GM12892 (cell line): ENCODE measurements around the gene LIN7B.
"Not testable (repeated sequence)": the region's sequence is repeated elsewhere in the genome, so short reads cannot be mapped to it uniquely, and the experiment has no call there.

Experiments
- DNase-seq: peaks from one replicate; pipeline ENCODE4 v3.0.0; 2011; ENCODE audit not compliant: insufficient read length
- FAIRE-seq: peaks from 2 replicates; lab custom pipeline; 2011; peaks lifted over from hg19 to GRCh38; lab: Jason Lieb, UNC
- POLR2A ChIP-seq: IDR thresholded peaks from 2 replicates; pipeline ENCODE4 v1.6.1; 2011; ENCODE audit warnings: low read depth, low read length, control low read depth
- POLR2AphosphoS5 ChIP-seq: IDR thresholded peaks from 2 replicates; pipeline ENCODE4 v1.6.1; 2011; ENCODE audit warnings: low read depth, low read length, control low read depth
- TAF1 ChIP-seq: IDR thresholded peaks from 2 replicates; pipeline ENCODE4 v1.6.1; 2011; ENCODE audit warnings: low read depth, mild to moderate bottlenecking, control low read depth, low read length, borderline replicate concordance

Gene LIN7B

GRCh38 chr19:49136771-49137171 lies 22.6 kb downstream of the LIN7B start:
- no peak for FAIRE-seq
- TF ChIP-seq TAF1 (no peak), POLR2AphosphoS5 (no peak), POLR2A (no peak)

GRCh38 chr19:49140951-49141350 lies 26.8 kb downstream of the LIN7B start:
- FAIRE-seq: no peak

More at GRCh38 chr19:49136771-49137171, 22.6 kb downstream of the LIN7B start:
- no peak for DNase-seq

GRCh38 chr19:49141352-49141751 lies 27.2 kb downstream of the LIN7B start:
- FAIRE-seq (no peak), DNase-seq (no peak)
- TF ChIP-seq POLR2A (no peak), TAF1 (no peak), POLR2AphosphoS5 (no peak)

More at GRCh38 chr19:49140951-49141350, 26.8 kb downstream of the LIN7B start:
- no peak for DNase-seq
- no peak for TF ChIP-seq TAF1
- TF ChIP-seq POLR2A: no peak
- no peak for TF ChIP-seq POLR2AphosphoS5

- TF ChIP-seq POLR2A (no peak), POLR2AphosphoS5 (no peak), TAF1 (no peak)
- peak; percentile 46 for FAIRE-seq
- no peak for DNase-seq
These were observed 28.7 kb downstream of the LIN7B start for GRCh38 chr19:49142866-49143335.

GRCh38 chr19:49145573-49146407 lies 31.6 kb downstream of the LIN7B start:
- no peak for TF ChIP-seq POLR2A
- no peak for TF ChIP-seq TAF1
- no peak for TF ChIP-seq POLR2AphosphoS5
- FAIRE-seq: no peak
- peak; percentile 81 for DNase-seq

GRCh38 chr19:49146408-49146770 lies 32.2 kb downstream of the LIN7B start:
- not testable (repeated sequence) for DNase-seq, FAIRE-seq

GRCh38 chr19:49148044-49148682 lies 34.0 kb downstream of the LIN7B start:
- TF ChIP-seq POLR2A (no peak), TAF1 (no peak), POLR2AphosphoS5 (no peak)
- DNase-seq (no peak), FAIRE-seq (no peak)

- TF ChIP-seq POLR2AphosphoS5 (no peak), TAF1 (no peak), POLR2A (no peak)
- DNase-seq: peak; percentile 70
- FAIRE-seq: no peak
These were observed 34.8 kb downstream of the LIN7B start for GRCh38 chr19:49148784-49149651.

GRCh38 chr19:49149652-49150105 lies 35.5 kb downstream of the LIN7B start:
- no peak for DNase-seq
- FAIRE-seq: no peak
- TF ChIP-seq POLR2A (no peak), TAF1 (no peak)

- TF ChIP-seq POLR2A: no peak
- TF ChIP-seq POLR2AphosphoS5: no peak
- no peak for TF ChIP-seq TAF1
- FAIRE-seq (no peak), DNase-seq (no peak)
These were observed 36.2 kb downstream of the LIN7B start for GRCh38 chr19:49150106-49150943.

GRCh38 chr19:49150944-49151243 lies 36.7 kb downstream of the LIN7B start:
- DNase-seq (no peak), FAIRE-seq (no peak)
- TF ChIP-seq TAF1 (no peak), POLR2AphosphoS5 (no peak), POLR2A (no peak)
